ENCODE data around the gene ITSN2. TPM values are rescaled to one million over a fixed set of nuclear protein-coding genes. Genes with fewer than 3 reads are reported as not detected.

The ITSN2 gene
- total RNA-seq, 1 experiment from 2014 or later: 26.5 TPM

DNA sequence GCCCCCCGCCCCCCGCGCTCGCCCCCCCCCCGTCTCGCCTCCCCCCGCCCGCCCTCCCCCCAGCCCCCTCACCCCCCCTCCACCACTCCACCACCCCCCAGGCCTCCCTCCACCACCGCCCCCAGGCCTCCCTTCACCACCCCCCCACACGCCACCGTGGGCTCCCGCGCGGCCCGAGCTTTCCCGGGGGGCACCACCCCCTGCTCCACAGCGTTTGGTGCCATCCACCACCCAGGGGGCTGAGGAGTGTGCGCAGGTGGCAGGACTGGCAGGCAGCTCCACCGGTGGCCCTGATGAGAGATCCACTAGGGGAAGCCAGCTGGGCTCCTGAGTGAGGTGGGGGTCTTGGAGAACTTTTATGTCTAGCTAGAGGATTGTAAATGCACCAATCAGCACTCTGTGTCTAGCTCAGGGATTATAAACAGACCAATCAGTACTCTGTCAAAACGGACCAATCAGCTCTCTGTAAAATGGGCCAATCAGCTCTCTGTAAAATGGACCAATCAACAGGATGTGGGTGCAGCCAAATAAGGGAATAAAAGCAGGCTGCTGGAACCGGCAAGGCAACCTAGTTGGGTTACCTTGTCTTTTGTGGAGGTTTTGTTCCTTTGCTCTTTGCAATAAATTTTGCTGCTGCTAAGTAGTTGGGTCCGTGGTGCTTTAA lies 43.0 kb upstream of the ITSN2 start (continued):
- TF ChIP-seq YY1 (IDR thresholded peaks at IDR 0.05; ENCODE audit: extremely low read depth, insufficient replicate concordance, low read depth, low read length) (no peak), ZBTB33 (IDR thresholded peaks at IDR 0.05; ENCODE audit: extremely low read depth, insufficient replicate concordance, low read length) (no peak), TCF7L2 (IDR thresholded peaks at IDR 0.05; ENCODE audit: borderline replicate concordance, extremely low read depth, insufficient read depth, insufficient read length) (no peak), ELF1 (IDR thresholded peaks at IDR 0.05; ENCODE audit: borderline replicate concordance, low read depth) (no peak), ZFX (IDR thresholded peaks at IDR 0.05) (no peak), EZH2 (IDR thresholded peaks at IDR 0.05) (no peak)
- TF ChIP-seq, protein P1, sequence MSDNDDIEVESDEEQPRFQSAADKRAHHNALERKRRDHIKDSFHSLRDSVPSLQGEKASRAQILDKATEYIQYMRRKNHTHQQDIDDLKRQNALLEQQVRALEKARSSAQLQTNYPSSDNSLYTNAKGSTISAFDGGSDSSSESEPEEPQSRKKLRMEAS (IDR thresholded peaks at IDR 0.05): no peak

- H3K79me2 ChIP-seq (ENCODE audit: insufficient read depth, low read length): no peaks in the 10 kb centered on the region
- BruUV-seq (replicated peaks): no TSS peak
- no peaks in the 10 kb centered on the region for H3K9me2 ChIP-seq (ENCODE audit: insufficient read depth)
- H3K9me3 ChIP-seq (ENCODE audit: control insufficient read depth in 1 of 2, insufficient read depth in 1 of 2, low read depth in 1 of 2, low read length in 2 of 2): no peaks in the 10 kb centered on the region
- no peak for TF ChIP-seq FOSL1 (IDR thresholded peaks at IDR 0.05; ENCODE audit: low read depth)
- no peak for TF ChIP-seq TCF7L2 (IDR thresholded peaks at IDR 0.05; ENCODE audit: borderline replicate concordance, extremely low read depth, insufficient read depth, insufficient read length)
- TF ChIP-seq YY1 (IDR thresholded peaks at IDR 0.05; ENCODE audit: extremely low read depth, insufficient replicate concordance, low read depth, low read length): no peak
- TF ChIP-seq RAD21 (IDR thresholded peaks at IDR 0.05; ENCODE audit: low read depth): no peak
- TF ChIP-seq EZH2phosphoT487 (IDR thresholded peaks at IDR 0.05; ENCODE audit: borderline replicate concordance): no peak
- TF ChIP-seq ZFX (IDR thresholded peaks at IDR 0.05): no peak
- TF ChIP-seq SRF (IDR thresholded peaks at IDR 0.05; ENCODE audit: low read depth): no peak
- TF ChIP-seq SP1 (IDR thresholded peaks at IDR 0.05; ENCODE audit: low read depth): no peak
- TF ChIP-seq ZBTB33 (IDR thresholded peaks at IDR 0.05; ENCODE audit: extremely low read depth, insufficient replicate concordance, low read length): no peak
- TF ChIP-seq POLR2A (IDR thresholded peaks at IDR 0.05; ENCODE audit: borderline replicate concordance, extremely low read depth, insufficient read depth, insufficient read length): no peak
- TF ChIP-seq ZNF274 (IDR thresholded peaks at IDR 0.05; ENCODE audit: low read depth, low read length): no peak
- TF ChIP-seq EGR1 (IDR thresholded peaks at IDR 0.05; ENCODE audit: low read depth): no peak
- TF ChIP-seq POLR2AphosphoS5 (IDR thresholded peaks at IDR 0.05; ENCODE audit: low read depth, low read length): no peak
- no peak for TF ChIP-seq ELF1 (IDR thresholded peaks at IDR 0.05; ENCODE audit: borderline replicate concordance, low read depth)
- no peaks in the 10 kb centered on the region for H3K4me1 ChIP-seq (ENCODE audit: control insufficient read depth in 1 of 2, insufficient read depth in 2 of 2, low read length in 2 of 2)
- intact Hi-C loops (cut with micrococcal nuclease): no loop called here
- no peak overlapping the region for H2AFZ ChIP-seq (ENCODE audit: low read depth, low read length, poor library complexity, severe bottlenecking)
- no peaks in the 10 kb centered on the region for H4K20me1 ChIP-seq (ENCODE audit: insufficient read depth)
- H3K9ac ChIP-seq (ENCODE audit: low read length): no peak overlapping the region
- no peak overlapping the region for H3K27ac ChIP-seq (ENCODE audit: low read depth, low read length)
- CTCF ChIA-PET: no interaction called here
- POLR2A ChIA-PET: interaction anchor here (0.6 kb wide), 1 partner anchor 13 kb away, joined by 3 read pairs; no protein-coding TSS in a partner anchor
- H3K4me3 ChIP-seq (replicated peaks in 1 of 2; ENCODE audit: low read depth in 1 of 2, low read length in 2 of 2): no peak overlapping the region
- no peaks in the 10 kb centered on the region for H3K27me3 ChIP-seq (ENCODE audit: insufficient read depth, low read length)
- DNase-seq (ENCODE audit: low read depth, low spot score): no peak
- ATAC-seq: no peak
- no peaks in the 10 kb centered on the region for H3K36me3 ChIP-seq (ENCODE audit: control insufficient read depth in 1 of 2, insufficient read depth in 2 of 2, low read length in 2 of 2)
- RAD21 ChIA-PET (ENCODE audit: low non-redundant PET in 1 of 2, low total read pairs in 2 of 2, uncharacterized antibody in 2 of 2, unreplicated experiment in 2 of 2): no interaction called here
- H3K4me2 ChIP-seq (ENCODE audit: low read length): no peak overlapping the region
Measured at GRCh38 chr2:24402242-24403097, 42.1 kb upstream of the ITSN2 start.

Data from HCT116 (cell line).